MCF 10A (cell line): ENCODE data around the gene MAPKAP1. TPM values are rescaled to one million over a fixed set of nuclear protein-coding genes. Genes with fewer than 3 reads are reported as not detected.

Experiments used
- BruUV-seq: library from RNA; stranded (reverse); fragments of 400-500 nt; replicated peaks from 2 replicates; lab custom pipeline; 2021; lab: Mats Ljungman, UMichigan
- CTCF ChIA-PET: fragments of 300-600 bp; sonication (Branson Sonifier 250); formaldehyde crosslinking; extraction: SDS; loops from one replicate; lab custom pipeline; 2021; ENCODE audit warnings: antibody characterized with exemption, inconsistent platforms; lab: Yijun Ruan, JAX
- POLR2A ChIA-PET: fragments of 300-600, 350-650 bp; sonication (Branson Sonifier 250); formaldehyde crosslinking; extraction: SDS; loops from one replicate; lab custom pipeline; 2020; ENCODE audit warnings: antibody characterized with exemption, inconsistent platforms; lab: Yijun Ruan, JAX
- DNase-seq: peaks from one replicate; pipeline ENCODE4 v3.0.0-alpha.2; 2018; ENCODE audit not compliant: unreplicated experiment
- H3K27ac Mint-ChIP-seq: one replicate; pipeline ENCODE4 v1.8.0; 2022; ENCODE audit warnings: mild to moderate bottlenecking, low read depth, mixed read lengths; ENCODE audit not compliant: unreplicated experiment
- H3K27me3 Mint-ChIP-seq: one replicate; pipeline ENCODE4 v1.8.0; 2022; ENCODE audit warnings: mixed read lengths; ENCODE audit not compliant: insufficient read depth, unreplicated experiment
- H3K36me3 Mint-ChIP-seq: one replicate; pipeline ENCODE4 v1.8.0; 2022; ENCODE audit warnings: mild to moderate bottlenecking, moderate library complexity, mixed read lengths; ENCODE audit not compliant: insufficient read depth, unreplicated experiment
- H3K4me1 Mint-ChIP-seq: one replicate; pipeline ENCODE4 v1.8.0; 2022; ENCODE audit warnings: mixed read lengths; ENCODE audit not compliant: insufficient read depth, unreplicated experiment
- H3K4me3 Mint-ChIP-seq: one replicate; pipeline ENCODE4 v1.8.0; 2022; ENCODE audit warnings: mild to moderate bottlenecking, moderate library complexity, mixed read lengths; ENCODE audit not compliant: unreplicated experiment
- H3K9me3 Mint-ChIP-seq: one replicate; pipeline ENCODE4 v1.8.0; 2022; ENCODE audit warnings: mixed read lengths; ENCODE audit not compliant: unreplicated experiment
- CTCF ChIP-seq: fragments of 200-600 bp; IDR thresholded peaks from one replicate; pipeline ENCODE4 v1.8.0; 2022; ENCODE audit warnings: antibody characterized with exemption, mild to moderate bottlenecking; ENCODE audit not compliant: unreplicated experiment
- intact Hi-C: fragments of 100-400 bp; cut with micrococcal nuclease; formaldehyde crosslinking; loops from 2 replicates; pipeline ENCODE4 v1.14.1; 2022
- total RNA-seq: library from RNA; stranded (reverse); gene quantifications from 2 replicates; pipeline ENCODE4 v1.2.3, GENCODE V29; 2022

MAPKAP1 gene
- total RNA-seq, 1 experiment from 2014 or later, result 74.9 TPM

GRCh38 chr9:125608489-125609224, 98.4 kb downstream of the MAPKAP1 start:
- ChIA-PET CTCF (no interaction called here), POLR2A (interaction anchor here (0.7 to 1.2 kb wide), 2 partner anchors 11 to 643 kb away, joined by 3 read pairs; no protein-coding TSS in a partner anchor)
- no peak for DNase-seq
- Mint-ChIP-seq H3K27ac (no peak overlapping the region), H3K36me3 (peaks cover 9% of the 10 kb centered on the region), H3K4me1 (no peaks in the 10 kb centered on the region), H3K4me3 (no peak overlapping the region), H3K27me3 (no peaks in the 10 kb centered on the region), H3K9me3 (no peaks in the 10 kb centered on the region)
- intact Hi-C loops, result no loop called here
- BruUV-seq, result no TSS peak
- TF ChIP-seq CTCF, result no peak

- no peak for DNase-seq
- POLR2A ChIA-PET, result interaction anchor here (1.0 kb wide), 1 partner anchor 11 kb away, joined by 3 read pairs; no protein-coding TSS in a partner anchor
- BruUV-seq, result no TSS peak
- no peaks in the 10 kb centered on the region for H3K9me3 Mint-ChIP-seq
- intact Hi-C loops, result no loop called here
- TF ChIP-seq CTCF, result no peak
- H3K36me3 Mint-ChIP-seq, result peaks cover 8% of the 10 kb centered on the region
- no peaks in the 10 kb centered on the region for H3K27me3 Mint-ChIP-seq
- CTCF ChIA-PET, result no interaction called here
- no peak overlapping the region for H3K4me3 Mint-ChIP-seq
- no peaks in the 10 kb centered on the region for H3K4me1 Mint-ChIP-seq
- no peak overlapping the region for H3K27ac Mint-ChIP-seq
These were observed 102.8 kb downstream of the MAPKAP1 start for GRCh38 chr9:125604196-125604595.

DNA sequence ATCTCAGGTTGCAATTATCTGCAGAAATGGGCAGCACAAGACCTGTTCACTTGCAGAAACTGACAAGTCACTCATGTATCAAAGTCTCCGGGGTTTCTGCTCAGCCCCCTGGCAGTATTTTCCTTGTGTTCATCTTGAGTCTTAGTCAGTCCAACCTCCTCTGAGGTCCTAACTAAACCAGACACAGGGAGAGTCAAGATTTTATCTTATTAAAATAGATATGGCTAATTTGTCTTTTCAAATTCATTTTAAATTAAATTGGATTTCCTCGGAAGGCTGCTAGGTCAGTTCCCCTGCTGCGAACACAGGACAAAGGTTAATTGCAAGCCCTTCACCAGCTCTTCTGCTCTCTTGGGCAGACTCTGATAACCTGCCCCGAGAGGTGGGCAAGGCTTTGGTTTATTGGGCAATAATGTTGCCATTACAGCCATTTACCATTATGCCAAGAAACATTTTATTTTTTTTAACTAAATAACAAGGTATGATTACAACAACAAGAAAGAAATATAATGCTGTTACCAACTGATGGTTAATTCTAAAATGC, 103.5 kb downstream of the MAPKAP1 start:
- intact Hi-C loops, result no loop called here
- TF ChIP-seq CTCF, result no peak
- DNase-seq, result no peak
- Mint-ChIP-seq H3K27ac (no peak overlapping the region), H3K36me3 (peaks cover 10% of the 10 kb centered on the region), H3K27me3 (no peaks in the 10 kb centered on the region), H3K4me1 (no peaks in the 10 kb centered on the region), H3K9me3 (no peaks in the 10 kb centered on the region), H3K4me3 (no peak overlapping the region)
- no TSS peak for BruUV-seq
- ChIA-PET CTCF (no interaction called here), POLR2A (interaction anchor here (0.7 kb wide), 1 partner anchor 86 kb away, joined by 3 read pairs; no protein-coding TSS in a partner anchor)

DNA sequence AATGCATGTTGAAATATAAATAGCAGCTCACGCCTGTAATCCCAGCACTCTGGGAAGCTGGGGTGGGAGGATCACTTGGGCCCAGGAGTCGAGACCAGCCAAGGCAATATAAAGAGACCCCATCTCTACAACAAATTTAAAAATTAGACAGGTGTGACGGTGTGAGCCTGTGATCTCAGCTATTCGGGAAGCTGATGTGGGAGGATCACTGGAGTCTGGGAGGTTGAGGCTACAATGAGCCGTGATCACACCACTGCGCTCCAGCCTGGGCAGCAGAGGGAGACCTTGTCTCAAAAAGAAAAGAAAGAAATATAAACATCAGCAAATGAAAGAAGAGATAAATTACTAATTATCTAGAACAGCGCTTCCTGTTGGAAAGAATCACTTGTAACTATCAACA, 105.0 kb downstream of the MAPKAP1 start:
- intact Hi-C loops, result no loop called here
- ChIA-PET CTCF (interaction anchor here (0.8 kb wide), 1 partner anchor 43 kb away, joined by 3 read pairs; no protein-coding TSS in a partner anchor), POLR2A (no interaction called here)
- no TSS peak for BruUV-seq
- H3K27ac Mint-ChIP-seq, result no peak overlapping the region
- no peak for DNase-seq
- TF ChIP-seq CTCF, result no peak
- no peaks in the 10 kb centered on the region for H3K4me1 Mint-ChIP-seq
- H3K4me3 Mint-ChIP-seq, result no peak overlapping the region
- peaks cover 10% of the 10 kb centered on the region for H3K36me3 Mint-ChIP-seq
- no peaks in the 10 kb centered on the region for H3K9me3 Mint-ChIP-seq
- H3K27me3 Mint-ChIP-seq, result no peaks in the 10 kb centered on the region
